LHCN-M2 (cell line): ENCODE measurements around the gene KATNAL2. TPM values are rescaled to one million over a fixed set of nuclear protein-coding genes. Genes with fewer than 3 reads are reported as not detected.

Source experiments
- DNase-seq: peaks from one replicate; pipeline ENCODE4 v3.0.0-alpha.2; 2012; ENCODE audit warnings: low read depth
- polyA plus RNA-seq: library from polyadenylated mRNA; unstranded; fragments of >200 nt; gene quantifications from one replicate; pipeline ENCODE4 v1.2.1, GENCODE V29; 2012; ENCODE audit warnings: missing spikeins
- total RNA-seq: library from RNA; depleted of rRNA; stranded (reverse); fragments of >200 nt; gene quantifications from 2 replicates; pipeline ENCODE4 v1.2.3, GENCODE V29; 2014; rRNA removed

Gene KATNAL2, protein sequence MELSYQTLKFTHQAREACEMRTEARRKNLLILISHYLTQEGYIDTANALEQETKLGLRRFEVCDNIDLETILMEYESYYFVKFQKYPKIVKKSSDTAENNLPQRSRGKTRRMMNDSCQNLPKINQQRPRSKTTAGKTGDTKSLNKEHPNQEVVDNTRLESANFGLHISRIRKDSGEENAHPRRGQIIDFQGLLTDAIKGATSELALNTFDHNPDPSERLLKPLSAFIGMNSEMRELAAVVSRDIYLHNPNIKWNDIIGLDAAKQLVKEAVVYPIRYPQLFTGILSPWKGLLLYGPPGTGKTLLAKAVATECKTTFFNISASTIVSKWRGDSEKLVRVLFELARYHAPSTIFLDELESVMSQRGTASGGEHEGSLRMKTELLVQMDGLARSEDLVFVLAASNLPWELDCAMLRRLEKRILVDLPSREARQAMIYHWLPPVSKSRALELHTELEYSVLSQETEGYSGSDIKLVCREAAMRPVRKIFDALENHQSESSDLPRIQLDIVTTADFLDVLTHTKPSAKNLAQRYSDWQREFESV
- total RNA-seq, result 18.1 and 19.4 TPM in 2 replicates
- 7.9 TPM for polyA plus RNA-seq

DNA sequence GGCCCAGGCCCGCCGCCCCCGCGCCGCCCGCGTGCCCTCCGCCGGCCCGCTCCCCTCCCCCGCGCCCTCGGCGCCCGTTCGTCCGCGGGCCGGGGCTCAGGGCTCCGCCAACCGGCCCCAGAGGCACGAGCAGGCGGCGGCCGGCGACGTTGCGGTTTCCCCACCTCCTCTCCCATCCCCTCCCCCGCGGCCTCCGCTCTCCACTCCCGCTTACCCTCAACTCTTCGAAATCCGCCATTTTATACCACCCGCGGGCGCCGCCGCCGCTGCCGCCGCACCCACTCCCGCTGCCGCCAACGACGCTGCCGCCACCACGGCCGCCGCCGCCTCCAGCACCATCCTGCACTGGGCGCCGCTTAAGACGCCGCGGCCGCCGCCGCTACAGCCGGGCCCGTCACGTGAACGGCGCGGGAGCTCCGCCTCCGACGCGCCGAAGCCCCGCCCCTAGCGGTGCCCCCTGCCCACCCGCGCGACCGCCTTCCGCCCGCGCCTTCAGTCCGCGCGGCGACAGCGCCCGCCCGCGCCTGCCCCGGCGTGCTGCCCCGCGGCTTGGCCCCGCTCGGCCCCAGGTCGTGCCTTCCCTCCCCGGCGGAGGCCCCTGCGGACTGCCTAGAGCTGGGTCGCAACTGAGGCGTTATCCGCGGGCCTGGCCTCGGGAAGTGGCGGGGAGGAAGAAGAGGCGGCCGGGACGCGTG is at the start of gene KATNAL2, which contains the start of gene PIAS2:
TSS of gene KATNAL2 (plus strand) at position 495 of the 695 bp plus-strand sequence. CDS start 29,271 bp downstream, outside the sequence.
TSS of gene PIAS2 (minus strand) at position 400 of the 695 bp plus-strand sequence. CDS start at position 238, 162 bp downstream.
- DNase-seq, result peak; percentile 72

- no peak for DNase-seq
These were observed 49.1 kb upstream of the KATNAL2 start for GRCh38 chr18:46868169-46868921.

GRCh38 chr18:46877329-46877987 is 39.9 kb upstream of the KATNAL2 start:
- DNase-seq, result no peak

DNA sequence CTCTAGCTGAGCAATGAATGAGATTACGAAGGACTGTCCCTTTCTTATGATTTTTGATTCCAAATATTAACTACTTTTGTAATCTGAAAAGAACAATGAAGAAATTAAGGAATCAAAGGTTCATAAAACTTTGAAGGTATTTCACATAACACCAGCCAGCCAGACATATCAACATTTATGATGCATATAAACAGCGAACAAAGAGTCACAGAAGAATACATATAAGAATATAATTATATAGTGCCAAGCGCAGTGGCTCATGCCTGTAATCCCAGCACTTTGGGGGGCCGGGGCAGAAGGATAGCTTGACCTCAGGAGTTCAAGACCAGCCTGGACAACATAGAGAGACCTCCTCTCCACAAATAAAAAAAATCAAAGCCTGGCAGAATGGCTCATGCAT is 34.2 kb upstream of the KATNAL2 start:
- no peak for DNase-seq

- no peak for DNase-seq
These were observed 30.5 kb upstream of the KATNAL2 start for GRCh38 chr18:46886893-46887292.

DNA sequence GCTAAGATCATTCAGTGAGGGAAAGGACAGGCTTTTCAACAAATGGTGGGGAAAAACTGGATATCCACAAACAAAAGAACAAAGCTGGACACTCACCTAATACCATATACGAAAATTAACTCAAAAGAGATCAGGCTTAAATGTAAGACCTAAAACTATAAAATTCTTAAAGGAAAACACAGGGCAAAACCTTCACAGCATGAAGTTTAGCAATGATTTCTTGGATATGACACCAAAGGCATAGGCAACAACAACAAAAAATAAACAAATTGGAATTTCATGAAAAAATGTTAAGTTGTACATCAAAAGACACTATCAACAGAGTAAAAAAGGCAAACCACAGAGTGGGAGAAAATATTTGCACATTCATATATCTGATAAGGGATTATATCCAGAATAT is 28.4 kb upstream of the KATNAL2 start:
- DNase-seq, result no peak

- no peak for DNase-seq
These were observed 25.6 kb upstream of the KATNAL2 start for GRCh38 chr18:46891742-46892214.

DNA sequence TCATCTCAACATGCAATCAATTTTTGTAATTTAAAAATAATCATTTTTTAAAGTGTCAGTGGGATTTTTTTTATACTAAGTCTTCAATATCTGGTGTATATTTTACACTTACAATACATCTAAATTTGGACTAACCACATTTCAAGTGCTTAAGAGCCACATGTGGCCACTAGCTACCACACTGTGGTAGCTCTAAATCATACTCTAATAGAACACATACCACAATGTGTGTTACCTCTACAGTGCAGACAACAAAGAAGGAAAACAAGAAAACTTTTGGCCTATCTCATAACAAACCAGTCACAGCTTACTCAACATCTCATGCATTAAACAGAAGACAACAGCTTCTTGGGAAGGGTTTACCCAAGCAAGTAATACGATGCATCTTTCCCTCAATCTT is 24.6 kb upstream of the KATNAL2 start:
- peak; percentile 22 for DNase-seq

- DNase-seq, result no peak
These were observed 24.0 kb upstream of the KATNAL2 start for GRCh38 chr18:46893360-46893759.

GRCh38 chr18:46894124-46894523 is 23.3 kb upstream of the KATNAL2 start:
- DNase-seq, result no peak

GRCh38 chr18:46899274-46899948 is 18.0 kb upstream of the KATNAL2 start:
- DNase-seq, result no peak

- DNase-seq, result no peak
These were observed 14.0 kb upstream of the KATNAL2 start for GRCh38 chr18:46903406-46903805.

- DNase-seq, result no peak
These were observed 7.9 kb upstream of the KATNAL2 start for GRCh38 chr18:46909497-46909896.

GRCh38 chr18:46910856-46911255 is 6.5 kb upstream of the KATNAL2 start:
- DNase-seq, result no peak

- no peak for DNase-seq
These were observed 1.4 kb upstream of the KATNAL2 start for GRCh38 chr18:46915800-46916550.

DNA sequence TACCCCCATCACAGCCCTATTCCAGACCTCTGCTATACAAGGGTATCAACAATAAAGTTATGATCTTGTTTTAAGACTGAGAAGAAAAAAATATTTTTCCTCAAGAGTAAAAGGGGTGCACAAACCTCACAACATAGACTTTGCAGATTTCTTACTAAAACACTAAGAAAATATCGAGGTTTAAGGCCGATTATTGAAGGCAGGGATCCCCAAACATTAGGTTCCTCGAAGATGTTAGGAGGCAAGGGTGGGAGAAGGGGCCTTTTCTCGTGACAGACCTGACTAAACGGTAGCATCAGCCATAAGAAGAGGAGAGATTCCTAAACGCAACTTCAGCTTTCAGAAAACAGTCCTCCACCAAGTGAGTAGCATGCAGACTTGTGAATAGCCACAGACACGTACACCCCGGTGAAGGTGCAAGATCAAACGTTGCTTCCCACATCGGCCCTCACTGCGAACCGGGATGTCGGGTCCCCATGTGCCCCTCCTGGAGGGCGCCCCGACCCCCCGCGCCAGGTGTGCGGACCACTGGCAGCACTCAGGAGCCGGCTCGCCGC is 773 bp upstream of the KATNAL2 start:
- peak; percentile 31 for DNase-seq

DNA sequence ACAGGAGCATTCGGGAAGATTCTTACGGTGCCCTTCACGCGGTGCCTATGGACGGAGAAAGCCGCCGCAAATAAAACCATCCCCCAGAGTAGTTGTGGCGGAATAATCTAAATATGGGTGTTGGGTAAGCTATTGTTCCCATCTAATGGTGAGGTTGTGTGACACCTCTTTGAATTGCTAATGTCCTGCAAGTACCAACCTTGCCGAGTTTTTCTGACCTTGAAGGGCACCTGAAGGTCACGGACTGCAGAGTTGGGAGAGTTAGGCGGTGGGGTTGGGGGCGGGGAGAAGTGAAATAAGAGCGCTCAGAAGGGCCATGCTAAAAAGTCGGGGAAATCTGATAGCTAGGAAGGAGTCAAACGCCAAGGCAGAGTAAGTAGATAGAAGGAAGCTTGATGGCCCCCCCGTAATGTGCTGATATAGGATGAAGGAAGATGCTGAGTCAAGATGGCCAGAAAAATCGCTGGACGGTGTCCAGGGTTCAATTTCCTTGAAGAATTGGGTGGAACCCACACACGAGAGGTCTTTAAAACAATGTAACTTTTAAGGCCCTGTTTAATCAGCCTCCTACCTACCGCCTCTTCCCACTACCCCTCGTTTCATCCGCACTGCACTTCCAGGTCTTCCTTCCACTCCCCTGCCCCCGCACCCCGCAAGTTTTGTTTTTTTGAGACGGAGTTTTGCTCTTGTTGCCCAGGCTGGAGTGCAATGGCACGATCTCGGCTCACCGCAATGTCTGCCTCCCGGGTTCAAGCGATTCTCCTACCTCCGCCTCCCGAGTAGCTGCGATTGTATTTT is 600 bp downstream of the KATNAL2 start:
- DNase-seq, result peak; percentile 70

GRCh38 chr18:46920067-46920466 is 2.7 kb downstream of the KATNAL2 start:
- DNase-seq, result no peak
